Astrocyte (in vitro differentiated cells and primary cell): ENCODE data around the gene RCN2. TPM values are rescaled to one million over a fixed set of nuclear protein-coding genes. Genes with fewer than 3 reads are reported as not detected.

Experiments used
- DNase-seq: peaks from one replicate; pipeline ENCODE4 v3.0.0-alpha.2; 2010; ENCODE audit warnings: low read depth
- FAIRE-seq: peaks from 2 replicates; lab custom pipeline; 2011; peaks lifted over from hg19 to GRCh38; lab: Jason Lieb, UNC
- H2AFZ ChIP-seq: 2 replicates; pipeline ENCODE4 v1.6.0; 2012; ENCODE audit warnings: low read depth, low read length, inconsistent platforms
- H3K27ac ChIP-seq: 2 replicates; pipeline ENCODE4 v1.5.1; 2011; ENCODE audit warnings: low read depth, low read length, inconsistent platforms
- H3K27me3 ChIP-seq: 2 replicates; pipeline ENCODE4 v1.6.0; 2011; ENCODE audit warnings: low read length, inconsistent platforms; ENCODE audit not compliant: insufficient read depth
- H3K36me3 ChIP-seq: 2 replicates; pipeline ENCODE4 v1.5.1; 2011; ENCODE audit warnings: low read length, inconsistent platforms; ENCODE audit not compliant: insufficient read depth
- H3K4me1 ChIP-seq: 2 replicates; pipeline ENCODE4 v1.5.1; 2011; ENCODE audit warnings: low read length, inconsistent platforms; ENCODE audit not compliant: insufficient read depth
- H3K4me2 ChIP-seq: 2 replicates; pipeline ENCODE4 v1.6.0; 2012; ENCODE audit warnings: low read length, inconsistent platforms
- H3K4me3 ChIP-seq: 2 replicates; pipeline ENCODE4 v1.5.1; 2011; ENCODE audit warnings: low read depth, mild to moderate bottlenecking, low read length, inconsistent platforms; ENCODE audit not compliant: insufficient read depth
- H3K79me2 ChIP-seq: 2 replicates; pipeline ENCODE4 v1.6.0; 2012; ENCODE audit warnings: mild to moderate bottlenecking, low read length, inconsistent platforms; ENCODE audit not compliant: insufficient read depth
- H3K9ac ChIP-seq: 2 replicates; pipeline ENCODE4 v1.6.0; 2012; ENCODE audit warnings: mild to moderate bottlenecking, low read length, inconsistent platforms
- H3K9me3 ChIP-seq: 2 replicates; pipeline ENCODE4 v1.5.1; 2012; ENCODE audit warnings: low read depth, mild to moderate bottlenecking, low read length, inconsistent platforms; ENCODE audit not compliant: insufficient read depth
- H4K20me1 ChIP-seq: 2 replicates; pipeline ENCODE4 v1.6.0; 2012; ENCODE audit warnings: low read length, inconsistent platforms; ENCODE audit not compliant: insufficient read depth
- H3K27ac Mint-ChIP-seq: one replicate; pipeline ENCODE4 v1.8.0; 2021; ENCODE audit warnings: mild to moderate bottlenecking, mixed read lengths; ENCODE audit not compliant: unreplicated experiment
- H3K27me3 Mint-ChIP-seq: one replicate; pipeline ENCODE4 v1.8.0; 2021; ENCODE audit warnings: low read depth, mixed read lengths; ENCODE audit not compliant: unreplicated experiment
- H3K36me3 Mint-ChIP-seq: one replicate; pipeline ENCODE4 v1.8.0; 2021; ENCODE audit warnings: low read depth, mixed read lengths; ENCODE audit not compliant: unreplicated experiment
- H3K4me1 Mint-ChIP-seq: one replicate; pipeline ENCODE4 v1.8.0; 2021; ENCODE audit warnings: low read depth, mixed read lengths; ENCODE audit not compliant: unreplicated experiment
- H3K4me3 Mint-ChIP-seq: one replicate; pipeline ENCODE4 v1.8.0; 2021; ENCODE audit warnings: mild to moderate bottlenecking, moderate library complexity, mixed read lengths; ENCODE audit not compliant: unreplicated experiment
- H3K9me3 Mint-ChIP-seq: one replicate; pipeline ENCODE4 v1.8.0; 2021; ENCODE audit warnings: mild to moderate bottlenecking, mixed read lengths; ENCODE audit not compliant: unreplicated experiment
- EZH2 ChIP-seq: IDR thresholded peaks from 2 replicates; pipeline ENCODE4 v1.6.1; 2012; ENCODE audit warnings: mild to moderate bottlenecking, low read length, inconsistent platforms; ENCODE audit not compliant: insufficient read depth
- total RNA-seq: library from RNA; stranded (reverse); gene quantifications from 2 replicates; pipeline ENCODE4 v1.2.1, GENCODE V29; 2021
- TF ChIP-seq, protein P1 (sequence below): IDR thresholded peaks from 2 replicates; pipeline ENCODE4 v1.5.1; 2011; ENCODE audit warnings: low read depth, mild to moderate bottlenecking, inconsistent platforms, low read length, moderate library complexity; ENCODE audit not compliant: insufficient read depth

Gene RCN2
- total RNA-seq, 1 donor from 2014 or later: 80.2 TPM

DNA sequence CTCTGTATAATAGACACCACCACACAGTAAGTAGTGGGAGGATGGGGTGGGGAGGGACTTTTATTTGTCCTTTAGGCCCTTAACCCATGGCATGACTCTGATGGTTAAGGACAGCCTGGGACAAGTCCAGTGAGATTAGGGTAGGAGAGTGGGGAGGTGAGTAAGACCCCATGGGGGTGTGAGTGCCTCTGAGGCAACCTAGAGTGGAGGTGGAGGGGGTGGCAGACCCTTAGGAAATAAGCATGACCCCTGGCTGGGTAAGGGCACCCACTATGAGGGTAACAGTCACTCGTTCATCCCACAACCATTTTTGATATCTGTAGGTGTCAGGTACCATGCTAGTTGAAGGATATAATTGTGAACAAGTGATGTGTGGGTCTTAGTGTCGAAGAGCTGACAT, 42.4 kb downstream of the RCN2 start:
- Histone ChIP-seq H3K79me2 (no peaks in the 10 kb centered on the region), H2AFZ (no peak overlapping the region), H3K4me2 (no peak overlapping the region), H3K27ac (no peak overlapping the region), H3K9me3 (no peaks in the 10 kb centered on the region), H3K4me1 (no peaks in the 10 kb centered on the region), H3K4me3 (no peak overlapping the region), H3K36me3 (no peaks in the 10 kb centered on the region), H3K9ac (no peak overlapping the region), H4K20me1 (no peaks in the 10 kb centered on the region), H3K27me3 (peaks cover 8% of the 10 kb centered on the region)
- Mint-ChIP-seq H3K36me3 (peaks cover 2% of the 10 kb centered on the region), H3K9me3 (peaks cover 4% of the 10 kb centered on the region), H3K4me1 (peaks cover 7% of the 10 kb centered on the region), H3K27ac (no peak overlapping the region), H3K27me3 (peaks cover 6% of the 10 kb centered on the region), H3K4me3 (no peak overlapping the region)
- DNase-seq (no peak), FAIRE-seq (no peak)
- TF ChIP-seq, protein P1, sequence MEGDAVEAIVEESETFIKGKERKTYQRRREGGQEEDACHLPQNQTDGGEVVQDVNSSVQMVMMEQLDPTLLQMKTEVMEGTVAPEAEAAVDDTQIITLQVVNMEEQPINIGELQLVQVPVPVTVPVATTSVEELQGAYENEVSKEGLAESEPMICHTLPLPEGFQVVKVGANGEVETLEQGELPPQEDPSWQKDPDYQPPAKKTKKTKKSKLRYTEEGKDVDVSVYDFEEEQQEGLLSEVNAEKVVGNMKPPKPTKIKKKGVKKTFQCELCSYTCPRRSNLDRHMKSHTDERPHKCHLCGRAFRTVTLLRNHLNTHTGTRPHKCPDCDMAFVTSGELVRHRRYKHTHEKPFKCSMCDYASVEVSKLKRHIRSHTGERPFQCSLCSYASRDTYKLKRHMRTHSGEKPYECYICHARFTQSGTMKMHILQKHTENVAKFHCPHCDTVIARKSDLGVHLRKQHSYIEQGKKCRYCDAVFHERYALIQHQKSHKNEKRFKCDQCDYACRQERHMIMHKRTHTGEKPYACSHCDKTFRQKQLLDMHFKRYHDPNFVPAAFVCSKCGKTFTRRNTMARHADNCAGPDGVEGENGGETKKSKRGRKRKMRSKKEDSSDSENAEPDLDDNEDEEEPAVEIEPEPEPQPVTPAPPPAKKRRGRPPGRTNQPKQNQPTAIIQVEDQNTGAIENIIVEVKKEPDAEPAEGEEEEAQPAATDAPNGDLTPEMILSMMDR: no peak
- TF ChIP-seq EZH2: no peak

DNA sequence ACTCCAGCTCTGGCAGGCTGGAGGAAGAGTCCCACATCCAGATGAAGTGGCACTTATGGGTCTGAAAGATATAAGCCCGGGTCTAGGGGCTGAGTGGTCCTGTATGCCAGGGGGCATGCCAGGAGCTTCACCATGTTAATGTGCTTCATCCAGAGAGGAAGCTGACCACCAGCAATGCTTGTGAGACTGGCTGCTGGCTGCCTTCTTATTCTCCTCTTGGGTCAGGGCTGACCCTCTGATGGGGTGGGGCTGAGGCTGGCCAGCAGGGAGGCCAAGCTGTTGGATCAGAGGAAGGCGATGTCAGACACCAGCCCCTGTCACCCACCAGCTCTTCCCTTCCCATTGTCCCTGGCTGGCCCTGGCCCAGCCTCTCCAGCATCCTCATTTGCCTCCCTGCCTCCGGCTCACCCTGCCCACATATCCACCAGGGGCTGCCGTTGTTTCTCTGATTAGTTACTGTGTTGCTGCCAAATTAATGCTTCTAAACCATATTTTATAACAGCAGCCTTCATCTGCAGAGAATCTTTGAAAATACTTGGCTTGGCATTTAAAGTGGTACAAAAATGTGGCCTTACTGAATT, 43.0 kb downstream of the RCN2 start:
- H3K9me3 Mint-ChIP-seq: peaks cover 4% of the 10 kb centered on the region
- H3K4me1 Mint-ChIP-seq: peaks cover 7% of the 10 kb centered on the region
- no peaks in the 10 kb centered on the region for H3K79me2 ChIP-seq
- no peaks in the 10 kb centered on the region for H4K20me1 ChIP-seq
- H3K27me3 Mint-ChIP-seq: peaks cover 6% of the 10 kb centered on the region
- H3K36me3 Mint-ChIP-seq: peaks cover 2% of the 10 kb centered on the region
- no peak overlapping the region for H2AFZ ChIP-seq
- no peak overlapping the region for H3K4me3 ChIP-seq
- DNase-seq (no peak), FAIRE-seq (no peak)
- H3K27ac ChIP-seq: no peak overlapping the region
- no peak overlapping the region for H3K4me2 ChIP-seq
- peaks cover 6% of the 10 kb centered on the region for H3K27me3 ChIP-seq
- no peak overlapping the region for H3K4me3 Mint-ChIP-seq
- no peak for TF ChIP-seq EZH2
- TF ChIP-seq, protein P1: no peak
- H3K27ac Mint-ChIP-seq: no peak overlapping the region
- no peaks in the 10 kb centered on the region for H3K4me1 ChIP-seq
- H3K36me3 ChIP-seq: no peaks in the 10 kb centered on the region
- no peaks in the 10 kb centered on the region for H3K9me3 ChIP-seq
- no peak overlapping the region for H3K9ac ChIP-seq

DNA sequence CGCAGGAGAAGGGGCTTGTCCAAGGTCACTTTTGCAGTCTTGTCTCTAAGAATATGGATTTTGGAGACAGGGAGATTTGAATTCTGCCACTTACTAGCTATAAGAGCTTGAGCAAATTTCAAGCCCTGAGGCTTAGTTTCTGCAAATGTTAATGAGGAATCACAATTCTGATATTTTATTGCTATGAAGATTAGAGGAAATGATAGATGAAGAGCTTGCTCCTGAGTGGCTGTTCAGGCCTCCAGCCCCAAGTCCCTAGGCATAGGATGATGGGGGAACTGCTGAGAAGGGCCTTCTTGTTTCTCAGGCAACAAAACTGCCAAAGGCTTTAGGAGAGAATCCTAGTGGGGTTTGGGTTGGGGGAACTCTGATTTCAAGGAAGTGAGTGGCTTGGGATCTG, 44.6 kb downstream of the RCN2 start:
- Histone ChIP-seq H3K27me3 (peaks cover 3% of the 10 kb centered on the region), H4K20me1 (no peaks in the 10 kb centered on the region), H3K36me3 (no peaks in the 10 kb centered on the region), H3K79me2 (no peaks in the 10 kb centered on the region), H3K4me2 (no peak overlapping the region), H3K9ac (no peak overlapping the region), H3K4me3 (no peak overlapping the region), H2AFZ (no peak overlapping the region), H3K27ac (no peak overlapping the region), H3K4me1 (no peaks in the 10 kb centered on the region), H3K9me3 (no peaks in the 10 kb centered on the region)
- DNase-seq (no peak), FAIRE-seq (no peak)
- no peak overlapping the region for H3K4me3 Mint-ChIP-seq
- H3K4me1 Mint-ChIP-seq: peaks cover 7% of the 10 kb centered on the region
- TF ChIP-seq EZH2: no peak
- TF ChIP-seq, protein P1: no peak
- peaks cover 9% of the 10 kb centered on the region for H3K27me3 Mint-ChIP-seq
- peaks cover 2% of the 10 kb centered on the region for H3K36me3 Mint-ChIP-seq
- H3K9me3 Mint-ChIP-seq: peaks cover 4% of the 10 kb centered on the region
- H3K27ac Mint-ChIP-seq: no peak overlapping the region
